Endothelial cell of umbilical vein (primary cell): ENCODE measurements around the gene HHEX. TPM values are rescaled to one million over a fixed set of nuclear protein-coding genes. Genes with fewer than 3 reads are reported as not detected.

Experiments used
- BruUV-seq: library from RNA; stranded (reverse); fragments of 400-500 nt; replicated peaks from 2 replicates; lab custom pipeline; 2021; lab: Mats Ljungman, UMichigan
- CTCF ChIA-PET: fragments of 300-600, 350-600 bp; sonication (Branson Sonifier 250); formaldehyde crosslinking; loops from one replicate; lab custom pipeline; 2021; ENCODE audit warnings: antibody characterized with exemption, inconsistent platforms; lab: Charles Lee
- POLR2A ChIA-PET: fragments of 300-600, 350-600 bp; sonication (Branson Sonifier 250); formaldehyde crosslinking; loops from one replicate; lab custom pipeline; 2021; ENCODE audit warnings: antibody characterized with exemption, inconsistent platforms; lab: Charles Lee
- DNase-seq: peaks from one replicate; pipeline ENCODE4 v3.0.0-alpha.2; 2011; ENCODE audit warnings: low read depth, low spot score
- FAIRE-seq: peaks from 2 replicates; lab custom pipeline; 2011; peaks lifted over from hg19 to GRCh38; lab: Jason Lieb, UNC
- H2AFZ ChIP-seq: 2 replicates; pipeline ENCODE4 v1.6.0; 2012; ENCODE audit warnings: low read depth, low read length, control low read depth, inconsistent platforms
- H3K27ac ChIP-seq: 2 replicates; pipeline ENCODE4 v1.5.1; 2011; ENCODE audit warnings: low read depth, mild to moderate bottlenecking, control low read depth, low read length, moderate library complexity; ENCODE audit not compliant: insufficient read depth
- H3K27me3 ChIP-seq, 2 experiments: 2 replicates each; pipeline versions ENCODE4 v1.6.0 to v1.6.1; 2011; ENCODE audit warnings: low read length in 2 of 2, mixed read lengths in 1 of 2; ENCODE audit not compliant: control insufficient read depth in 2 of 2, insufficient read depth in 2 of 2
- H3K36me3 ChIP-seq, 2 experiments: 2 replicates in 1 of 2; 3 replicates in 1 of 2; pipeline ENCODE4 v1.5.1; 2011; ENCODE audit warnings: low read length in 2 of 2, mild to moderate bottlenecking in 1 of 2, moderate library complexity in 1 of 2; ENCODE audit not compliant: control insufficient read depth in 2 of 2, insufficient read depth in 2 of 2; ENCODE audit errors: extremely low read depth in 1 of 2
- H3K4me1 ChIP-seq: 3 replicates; pipeline ENCODE4 v1.5.1; 2011; ENCODE audit warnings: mild to moderate bottlenecking, low read length; ENCODE audit not compliant: control insufficient read depth, insufficient read depth; ENCODE audit errors: extremely low read depth
- H3K4me2 ChIP-seq: 2 replicates; pipeline ENCODE4 v1.6.1; 2011; ENCODE audit warnings: low read length, control low read depth, mixed read lengths; ENCODE audit not compliant: insufficient read depth
- H3K4me3 ChIP-seq, 3 experiments: fragments of 200-600 bp in 1 of 3; sonication (generic), shearing (Covaris generic) in 1 of 3; replicated peaks in 1 of 3; 2 replicates each; pipeline ENCODE4 v1.5.1; 2011 to 2016; ENCODE audit warnings: control low read depth in 3 of 3, low read length in 3 of 3, mild to moderate bottlenecking in 2 of 3, inconsistent platforms in 1 of 3, low read depth in 1 of 3, moderate library complexity in 1 of 3; ENCODE audit not compliant: insufficient read depth in 1 of 3
- H3K79me2 ChIP-seq: 2 replicates; pipeline ENCODE4 v1.6.0; 2012; ENCODE audit warnings: low read length, inconsistent platforms; ENCODE audit not compliant: control insufficient read depth, insufficient read depth
- H3K9ac ChIP-seq: replicated peaks from 2 replicates; pipeline ENCODE3; 2011; ENCODE audit warnings: low read length, control low read depth; ENCODE audit not compliant: insufficient read depth; ENCODE audit errors: extremely low read depth
- H3K9me1 ChIP-seq: replicated peaks from 3 replicates; pipeline ENCODE4 v1.6.0; 2011; ENCODE audit warnings: mild to moderate bottlenecking, low read length; ENCODE audit not compliant: control insufficient read depth, insufficient read depth; ENCODE audit errors: extremely low read depth
- H3K9me3 ChIP-seq: replicated peaks from 2 replicates; pipeline ENCODE4 v1.5.1; 2012; ENCODE audit warnings: low read length, inconsistent platforms; ENCODE audit not compliant: control insufficient read depth, insufficient read depth
- H4K20me1 ChIP-seq: replicated peaks from 2 replicates; pipeline ENCODE3; 2011; ENCODE audit warnings: mild to moderate bottlenecking, low read length; ENCODE audit not compliant: control insufficient read depth, insufficient read depth; ENCODE audit errors: extremely low read depth
- EZH2 ChIP-seq: IDR thresholded peaks from 2 replicates; pipeline ENCODE4 v1.6.1; 2012; ENCODE audit warnings: borderline replicate concordance, low read depth, mild to moderate bottlenecking, moderate library complexity, low read length, inconsistent platforms; ENCODE audit not compliant: severe bottlenecking
- FOS ChIP-seq: IDR thresholded peaks from 2 replicates; pipeline ENCODE4 v1.6.1; 2011; ENCODE audit warnings: mild to moderate bottlenecking, low read length, moderate library complexity, borderline replicate concordance; ENCODE audit not compliant: insufficient read depth
- GATA2 ChIP-seq: IDR thresholded peaks from 2 replicates; pipeline ENCODE4 v1.7.0; 2011; ENCODE audit warnings: low read depth, mild to moderate bottlenecking, moderate library complexity, mixed read lengths, low read length; ENCODE audit not compliant: insufficient read length, insufficient read depth
- JUN ChIP-seq: IDR thresholded peaks from 2 replicates; pipeline ENCODE4 v1.6.1; 2011; ENCODE audit warnings: borderline replicate concordance, low read depth; ENCODE audit not compliant: insufficient read length, insufficient read depth
- MAX ChIP-seq: IDR thresholded peaks from 2 replicates; pipeline ENCODE4 v1.6.1; 2011; ENCODE audit not compliant: insufficient read depth, insufficient read length
- MYC ChIP-seq: IDR thresholded peaks from one replicate; pipeline ENCODE4 v1.6.1; 2011; ENCODE audit warnings: mild to moderate bottlenecking, low read depth, low read length
- POLR2A ChIP-seq: IDR thresholded peaks from 2 replicates; pipeline ENCODE4 v1.6.1; 2012; ENCODE audit warnings: low read depth, mild to moderate bottlenecking, control low read depth, low read length
- POLR2AphosphoS5 ChIP-seq: IDR thresholded peaks from 2 replicates; pipeline ENCODE4 v1.6.1; 2012; ENCODE audit warnings: low read depth, mild to moderate bottlenecking, control low read depth, low read length, moderate library complexity; ENCODE audit not compliant: insufficient read depth
- dilution Hi-C: fragments of 300-500 bp; cut with MboI; formaldehyde crosslinking; loops from one replicate; pipeline ENCODE4 v1.15.0; 2019; ENCODE audit warnings: low sequenced_read_pairs; ENCODE audit not compliant: extremely low pct_ligation_motif_present
- intact Hi-C: fragments of 100-400 bp; cut with micrococcal nuclease; formaldehyde crosslinking; loops from one replicate; pipeline ENCODE4 v1.10.0; 2022
- polyA plus RNA-seq, 4 experiments: library from polyadenylated mRNA; depleted of rRNA in 3 of 4; stranded (reverse) in 3 of 4; unstranded in 1 of 4; fragments of >200 nt; gene quantifications; 2 replicates each; pipeline versions ENCODE4 v1.2.1 to v1.2.3, GENCODE V29; 2011 to 2012; ENCODE audit warnings: missing spikeins in 1 of 4
- total RNA-seq: library from RNA; stranded (reverse); gene quantifications from 2 replicates; pipeline ENCODE4 v1.2.3, GENCODE V29; 2021
- TF ChIP-seq, protein P1 (sequence below), 2 donors: IDR thresholded peaks; 1 replicate in 1 of 2; 2 replicates in 1 of 2; pipeline ENCODE4 v1.5.1; 2011; ENCODE audit warnings: low read length in 2 of 2, mild to moderate bottlenecking in 2 of 2, moderate library complexity in 2 of 2, control low read depth in 1 of 2, inconsistent platforms in 1 of 2, low read depth in 1 of 2; ENCODE audit not compliant: insufficient read depth in 1 of 2; ENCODE audit errors: extremely low read depth in 1 of 2

HHEX gene
- total and polyA plus RNA-seq, 2 donors (not counting 3 experiments of a cell fraction or from before 2014, with no cell fraction given), result 81.0 to 110 TPM

DNA sequence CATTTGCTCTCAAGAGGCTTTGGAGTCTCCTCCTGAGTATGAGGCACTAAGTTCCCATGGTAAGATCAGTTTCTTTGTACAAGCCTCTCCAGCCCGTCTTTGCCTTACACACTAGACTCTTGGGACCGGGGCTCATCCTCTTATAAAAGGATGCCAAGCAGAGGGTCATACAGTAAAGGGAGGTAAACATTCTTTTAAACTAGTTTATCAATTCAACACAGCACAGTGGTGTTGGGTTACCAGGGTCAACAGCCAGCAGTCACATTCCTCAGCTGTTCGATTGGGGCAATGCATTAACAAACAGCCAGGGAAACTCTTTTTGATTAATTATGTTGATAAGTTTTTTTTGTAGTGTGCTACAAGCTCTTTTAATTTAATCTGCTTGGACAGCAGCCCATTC is 37.8 kb downstream of the HHEX start:
- no TSS peak for BruUV-seq
- POLR2A ChIA-PET, result no interaction called here

GRCh38 chr10:92729886-92730285 is 40.1 kb downstream of the HHEX start:
- dilution Hi-C loops, result no loop called here
- Histone ChIP-seq H3K4me3 (no peak overlapping the region), H3K27me3 (peaks cover 0 to 1% of the 10 kb centered on the region in 2 experiments), H2AFZ (no peak overlapping the region), H3K9ac (no peak overlapping the region), H3K36me3 (no peaks in the 10 kb centered on the region), H3K4me1 (no peaks in the 10 kb centered on the region), H3K9me3 (no peaks in the 10 kb centered on the region), H3K27ac (no peak overlapping the region), H3K79me2 (no peaks in the 10 kb centered on the region), H3K4me2 (no peak overlapping the region), H4K20me1 (no peaks in the 10 kb centered on the region), H3K9me1 (no peaks in the 10 kb centered on the region)
- no peak for TF ChIP-seq EZH2
- no peak for TF ChIP-seq GATA2
- no peak for TF ChIP-seq JUN
- TF ChIP-seq POLR2A, result no peak
- TF ChIP-seq FOS, result no peak
- TF ChIP-seq POLR2AphosphoS5, result no peak
- TF ChIP-seq MAX, result no peak
- TF ChIP-seq, protein P1, sequence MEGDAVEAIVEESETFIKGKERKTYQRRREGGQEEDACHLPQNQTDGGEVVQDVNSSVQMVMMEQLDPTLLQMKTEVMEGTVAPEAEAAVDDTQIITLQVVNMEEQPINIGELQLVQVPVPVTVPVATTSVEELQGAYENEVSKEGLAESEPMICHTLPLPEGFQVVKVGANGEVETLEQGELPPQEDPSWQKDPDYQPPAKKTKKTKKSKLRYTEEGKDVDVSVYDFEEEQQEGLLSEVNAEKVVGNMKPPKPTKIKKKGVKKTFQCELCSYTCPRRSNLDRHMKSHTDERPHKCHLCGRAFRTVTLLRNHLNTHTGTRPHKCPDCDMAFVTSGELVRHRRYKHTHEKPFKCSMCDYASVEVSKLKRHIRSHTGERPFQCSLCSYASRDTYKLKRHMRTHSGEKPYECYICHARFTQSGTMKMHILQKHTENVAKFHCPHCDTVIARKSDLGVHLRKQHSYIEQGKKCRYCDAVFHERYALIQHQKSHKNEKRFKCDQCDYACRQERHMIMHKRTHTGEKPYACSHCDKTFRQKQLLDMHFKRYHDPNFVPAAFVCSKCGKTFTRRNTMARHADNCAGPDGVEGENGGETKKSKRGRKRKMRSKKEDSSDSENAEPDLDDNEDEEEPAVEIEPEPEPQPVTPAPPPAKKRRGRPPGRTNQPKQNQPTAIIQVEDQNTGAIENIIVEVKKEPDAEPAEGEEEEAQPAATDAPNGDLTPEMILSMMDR (IDR thresholded peaks at IDR 0.05; ENCODE audit: extremely low read depth in 1 of 2, insufficient read depth in 1 of 2, low read depth in 1 of 2, low read length in 2 of 2), result no peak
- no peak for TF ChIP-seq MYC
- FAIRE-seq (no peak), DNase-seq (no peak)
- BruUV-seq, result no TSS peak
- intact Hi-C loops, result no loop called here
- ChIA-PET POLR2A (no interaction called here), CTCF (no interaction called here)

More for the DNA sequence above, 37.8 kb downstream of the HHEX start:
- H3K9me1 ChIP-seq, result no peaks in the 10 kb centered on the region
- no peaks in the 10 kb centered on the region for H3K4me1 ChIP-seq
- DNase-seq (peak; percentile 5), FAIRE-seq (no peak)
- H2AFZ ChIP-seq, result no peak overlapping the region
- H3K27me3 ChIP-seq, result peaks cover 0 to 1% of the 10 kb centered on the region in 2 experiments
- no peaks in the 10 kb centered on the region for H4K20me1 ChIP-seq
- dilution Hi-C loops (no loop called here), intact Hi-C loops (no loop called here)
- H3K79me2 ChIP-seq, result no peaks in the 10 kb centered on the region
- no peak overlapping the region for H3K4me2 ChIP-seq
- CTCF ChIA-PET, result interaction anchor here (1.4 to 3.2 kb wide), 2 partner anchors 15 to 18 kb away, joined by 3 to 12 read pairs; no protein-coding TSS in a partner anchor
- H3K36me3 ChIP-seq, result no peaks in the 10 kb centered on the region
- H3K9ac ChIP-seq, result no peak overlapping the region
- H3K27ac ChIP-seq, result no peak overlapping the region
- TF ChIP-seq GATA2, result no peak
- no peak for TF ChIP-seq EZH2
- TF ChIP-seq MYC, result no peak
- TF ChIP-seq FOS, result no peak
- no peak overlapping the region for H3K4me3 ChIP-seq
- H3K9me3 ChIP-seq, result no peaks in the 10 kb centered on the region
